Activated gamma-delta T cell treated with Interleukin-2 at 50 U/mL for 16 hours (primary cell): Measurements from ENCODE around the gene ADGRG2.
"Not testable (repeated sequence)": the region's sequence is repeated elsewhere in the genome, so short reads cannot be mapped to it uniquely, and the experiment has no call there.

Experiments
- DNase-seq: peaks from one replicate; pipeline ENCODE4 v3.0.0-alpha.2; 2020

Gene ADGRG2

GRCh38 chrX:19003756-19004155 is 118.5 kb downstream of the ADGRG2 start:
- DNase-seq: no peak

- no peak for DNase-seq
These were observed 123.6 kb downstream of the ADGRG2 start for GRCh38 chrX:18998653-18999052.

GRCh38 chrX:18997916-18998315 is 124.4 kb downstream of the ADGRG2 start:
- no peak for DNase-seq

- DNase-seq: no peak
These were observed 125.7 kb downstream of the ADGRG2 start for GRCh38 chrX:18996536-18996935.

- DNase-seq: no peak
These were observed 127.0 kb downstream of the ADGRG2 start for GRCh38 chrX:18995221-18995620.

GRCh38 chrX:18994713-18995112 is 127.6 kb downstream of the ADGRG2 start:
- no peak for DNase-seq

- no peak for DNase-seq
These were observed 129.4 kb downstream of the ADGRG2 start for GRCh38 chrX:18992829-18993228.

GRCh38 chrX:18985186-18985435 is 137.2 kb downstream of the ADGRG2 start:
- DNase-seq: no peak

GRCh38 chrX:18984381-18985185 is 137.7 kb downstream of the ADGRG2 start:
- peak; percentile 80 for DNase-seq

GRCh38 chrX:18983666-18984380 is 138.4 kb downstream of the ADGRG2 start, which contains the start of gene PHKA2:
Gene PHKA2 (minus strand): TSS chrX:18984114. CDS start chrX:18983932, 182 bp downstream.
- no peak for DNase-seq

GRCh38 chrX:18981124-18981807 is 141.0 kb downstream of the ADGRG2 start:
- no peak for DNase-seq

- DNase-seq: not testable (repeated sequence)
These were observed 142.0 kb downstream of the ADGRG2 start for GRCh38 chrX:18980262-18980661.

- DNase-seq: no peak
These were observed 147.3 kb downstream of the ADGRG2 start for GRCh38 chrX:18974993-18975392.

- no peak for DNase-seq
These were observed 148.6 kb downstream of the ADGRG2 start for GRCh38 chrX:18973527-18974192.

- DNase-seq: no peak
These were observed 150.8 kb downstream of the ADGRG2 start for GRCh38 chrX:18971506-18971905.

- no peak for DNase-seq
These were observed 151.8 kb downstream of the ADGRG2 start for GRCh38 chrX:18970465-18970864.

GRCh38 chrX:18966624-18967023 is 155.6 kb downstream of the ADGRG2 start:
- no peak for DNase-seq

- no peak for DNase-seq
These were observed 157.4 kb downstream of the ADGRG2 start for GRCh38 chrX:18964901-18965300.

GRCh38 chrX:18964026-18964425 is 158.2 kb downstream of the ADGRG2 start:
- DNase-seq: no peak

GRCh38 chrX:18962329-18962728 is 159.9 kb downstream of the ADGRG2 start:
- no peak for DNase-seq

- DNase-seq: no peak
These were observed 160.6 kb downstream of the ADGRG2 start for GRCh38 chrX:18961686-18962085.

GRCh38 chrX:18956303-18957032 is 165.8 kb downstream of the ADGRG2 start:
- DNase-seq: no peak

GRCh38 chrX:18955676-18956075 is 166.6 kb downstream of the ADGRG2 start:
- no peak for DNase-seq
